ENCODE data around the gene AKR1B1.
"Not testable (repeated sequence)": the region's sequence is repeated elsewhere in the genome, so short reads cannot be mapped to it uniquely, and the experiment has no call there.

AKR1B1 gene

DNA sequence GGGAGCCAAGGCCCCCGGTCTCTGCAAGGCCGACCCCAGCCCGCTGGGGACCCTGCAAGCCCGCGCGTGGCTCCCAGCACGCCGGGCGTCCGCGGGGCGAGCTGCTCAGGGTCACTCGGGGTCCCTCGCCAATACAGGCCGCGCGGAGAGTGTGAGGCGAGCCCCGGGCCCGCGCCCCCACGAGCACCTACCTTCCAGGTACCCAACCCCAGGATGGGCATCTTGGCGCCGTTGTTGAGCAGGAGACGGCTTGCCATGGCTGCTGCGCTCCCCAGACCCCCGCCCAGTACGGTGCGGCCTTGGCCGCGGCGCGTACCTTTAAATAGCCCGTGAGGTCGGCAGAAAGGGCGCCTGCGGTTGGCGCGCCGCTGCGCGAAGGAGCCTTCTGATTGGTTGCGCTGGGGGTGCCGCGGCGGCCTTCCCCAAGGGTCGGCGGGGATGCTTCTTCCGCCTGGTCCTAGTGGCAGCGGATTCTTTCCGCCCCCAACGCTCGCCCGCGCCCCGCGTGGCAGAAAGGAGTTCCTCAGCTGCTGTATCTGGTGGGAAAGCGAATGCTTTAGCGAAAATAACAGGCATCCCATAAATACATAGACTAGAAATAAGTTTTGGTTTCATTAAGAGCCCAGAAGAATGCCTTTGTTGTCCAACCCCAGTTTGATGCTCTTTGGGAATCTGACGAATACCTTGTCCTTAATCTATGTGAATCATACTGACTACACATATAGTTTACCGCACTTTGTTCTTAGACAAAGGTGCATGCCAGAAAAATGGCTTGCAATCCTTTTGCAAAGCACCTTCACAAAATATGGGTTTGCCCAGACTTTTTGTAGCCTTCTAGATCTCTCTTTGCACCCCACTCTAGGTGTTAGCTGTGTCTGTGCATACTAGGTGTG, at the start of gene AKR1B1:
TSS of gene AKR1B1 (minus strand) at position 295 of the 893 bp plus-strand sequence. CDS start at position 257, 38 bp downstream.
- DNase-seq = peak; percentile 68

- no peak for DNase-seq
These were observed 47.0 kb upstream of the AKR1B1 start for GRCh38 chr7:134505856-134506255.

DNA sequence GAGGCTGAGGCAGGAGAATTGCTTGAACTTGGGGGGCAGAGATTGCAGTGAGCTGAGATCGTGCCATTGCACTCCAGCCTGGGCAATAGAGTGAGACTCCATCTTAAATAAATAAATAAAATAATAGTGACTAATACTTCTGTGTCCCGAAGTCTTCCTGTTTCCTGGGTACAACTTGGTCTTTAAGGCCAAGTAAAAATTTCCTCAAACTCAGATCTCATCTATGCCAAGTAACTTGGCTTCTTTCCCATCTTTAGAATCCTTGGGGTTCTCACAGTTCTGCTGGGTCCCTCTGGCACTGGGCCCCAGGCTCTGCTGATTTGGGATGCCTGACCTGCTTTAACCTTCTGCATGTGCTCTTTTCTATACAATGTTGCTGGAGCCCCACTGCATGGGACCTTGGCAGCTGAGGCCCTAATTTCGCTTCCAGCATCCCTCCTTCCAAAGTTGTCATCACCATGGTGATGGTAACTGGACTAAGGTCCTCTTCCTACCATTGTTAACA, 45.8 kb upstream of the AKR1B1 start:
- no peak for DNase-seq

DNA sequence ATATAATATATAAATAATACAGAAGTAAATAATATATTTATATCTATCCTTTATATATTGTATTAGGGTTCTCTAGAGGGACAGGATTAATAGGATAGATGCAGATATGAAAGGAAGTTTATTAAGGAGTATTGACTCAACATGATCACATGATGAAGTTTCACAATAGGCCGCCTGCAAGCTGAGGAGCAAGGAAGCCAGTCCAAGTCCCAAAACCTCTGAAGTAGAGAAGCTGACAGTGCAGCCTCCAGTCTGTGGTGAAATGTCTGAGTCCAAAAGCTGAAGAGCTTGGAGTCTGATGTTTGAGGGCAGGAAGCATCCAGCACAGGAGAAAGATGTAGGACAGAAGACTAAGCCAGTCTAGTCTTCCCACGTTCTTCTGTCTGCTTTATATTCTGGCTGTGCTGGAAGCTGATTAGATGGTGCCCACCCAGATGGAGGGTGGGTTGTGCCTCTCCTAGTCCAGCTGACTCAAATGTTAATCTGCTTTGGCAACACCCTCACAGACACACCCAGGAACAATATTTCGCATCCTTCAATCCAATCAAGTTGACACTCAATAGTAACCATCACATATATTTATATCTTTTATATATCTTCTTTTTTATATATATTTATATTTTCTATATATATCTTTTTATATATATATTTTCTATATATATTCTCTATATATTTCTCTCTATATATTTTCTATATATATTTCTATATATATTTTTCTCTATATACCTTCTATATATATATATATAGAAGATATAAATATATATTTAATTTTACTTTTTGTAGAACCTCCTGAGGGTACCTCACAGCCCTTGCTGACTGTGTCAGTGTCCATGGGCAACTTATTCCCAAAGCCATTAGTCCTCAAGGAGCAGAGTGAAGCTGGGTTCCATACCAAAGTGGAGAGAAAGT, 43.8 kb upstream of the AKR1B1 start:
- no peak for DNase-seq

GRCh38 chr7:134500982-134501381, 42.1 kb upstream of the AKR1B1 start:
- DNase-seq = no peak

GRCh38 chr7:134500406-134500805, 41.5 kb upstream of the AKR1B1 start:
- DNase-seq = no peak

GRCh38 chr7:134495546-134495945, 36.6 kb upstream of the AKR1B1 start:
- DNase-seq = no peak

DNA sequence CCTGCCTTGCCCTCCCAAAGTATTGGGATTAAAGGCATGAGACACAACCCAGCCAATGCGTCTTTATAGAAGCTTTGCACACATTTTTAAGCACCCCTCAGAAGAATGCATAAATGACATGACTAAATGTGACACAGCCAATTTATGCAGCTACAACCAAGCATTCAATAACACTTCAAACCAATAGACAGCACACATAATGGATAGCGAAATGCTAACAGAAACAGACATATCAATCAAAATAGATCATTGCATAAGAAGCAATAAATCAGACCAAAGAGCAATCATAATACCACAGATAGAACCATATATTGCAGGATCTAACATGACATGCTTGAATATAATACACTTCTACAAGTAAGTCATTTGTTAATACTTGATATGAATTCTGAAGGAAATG, 34.2 kb upstream of the AKR1B1 start:
- DNase-seq = no peak

DNA sequence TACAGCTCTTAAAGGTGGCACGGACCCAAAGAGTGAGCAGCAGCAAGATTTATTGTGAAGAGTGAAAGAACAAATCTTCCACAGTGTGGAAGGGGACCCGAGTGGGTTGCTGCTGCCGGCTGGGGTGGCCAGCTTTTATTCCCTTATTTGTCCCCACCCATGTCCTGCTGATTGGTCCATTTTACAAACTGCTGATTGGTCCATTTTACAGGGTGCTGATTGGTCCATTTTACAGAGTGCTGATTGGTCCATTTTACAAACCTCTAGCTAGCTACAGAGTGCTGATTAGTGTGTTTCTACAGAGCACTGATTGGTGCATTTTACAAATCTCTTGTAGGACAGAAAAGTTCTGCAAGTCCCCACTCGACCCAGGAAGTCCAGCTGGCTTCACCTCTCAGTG, 28.8 kb upstream of the AKR1B1 start:
- DNase-seq = not testable (repeated sequence)

GRCh38 chr7:134485203-134485602, 26.3 kb upstream of the AKR1B1 start:
- no peak for DNase-seq

- no peak for DNase-seq
These were observed 24.4 kb upstream of the AKR1B1 start for GRCh38 chr7:134483296-134483695.

GRCh38 chr7:134482858-134483257, 24.0 kb upstream of the AKR1B1 start:
- no peak for DNase-seq

GRCh38 chr7:134481167-134481566, 22.3 kb upstream of the AKR1B1 start:
- no peak for DNase-seq

- DNase-seq = no peak
These were observed 21.8 kb upstream of the AKR1B1 start for GRCh38 chr7:134480730-134481129.

DNA sequence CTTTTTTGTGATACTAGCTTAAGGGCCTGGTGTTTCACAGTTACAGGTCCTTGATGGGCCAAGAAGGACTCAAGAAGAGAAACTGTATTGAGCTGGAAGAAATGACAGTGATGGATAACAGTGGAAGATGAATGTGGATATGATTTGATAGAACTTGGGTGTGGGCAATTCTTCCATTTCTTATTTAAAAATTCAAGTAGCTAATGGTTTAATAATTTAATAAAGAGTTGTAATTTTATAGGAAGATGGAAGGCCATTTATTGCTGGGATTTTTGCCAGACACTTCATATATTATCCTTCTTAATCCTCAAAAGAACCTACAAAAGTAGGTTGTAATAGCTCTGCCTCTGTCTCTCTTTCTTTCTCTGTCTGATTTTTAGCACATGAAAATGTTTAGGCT, 21.3 kb upstream of the AKR1B1 start:
- DNase-seq = no peak

- no peak for DNase-seq
These were observed 19.8 kb upstream of the AKR1B1 start for GRCh38 chr7:134478707-134479106.

DNA sequence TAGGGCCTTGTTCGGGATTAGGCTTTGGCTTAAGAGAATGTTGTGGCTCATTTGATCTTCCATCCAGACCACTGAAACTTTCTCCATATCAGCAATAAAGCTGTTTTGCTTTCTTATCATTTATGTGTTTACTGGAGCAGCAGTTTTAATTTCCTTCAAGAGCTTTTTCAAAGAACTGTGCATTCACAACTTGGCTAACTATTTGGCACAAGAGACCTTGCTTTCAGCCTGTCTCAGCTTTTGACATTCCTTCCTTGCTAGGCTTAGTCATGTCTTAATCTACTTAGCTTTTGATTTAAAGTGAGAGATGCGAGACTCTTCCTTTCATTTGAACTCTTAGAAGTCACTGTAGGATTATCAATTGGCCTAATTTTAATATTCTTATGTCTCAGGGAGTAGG, 19.1 kb upstream of the AKR1B1 start:
- no peak for DNase-seq

DNA sequence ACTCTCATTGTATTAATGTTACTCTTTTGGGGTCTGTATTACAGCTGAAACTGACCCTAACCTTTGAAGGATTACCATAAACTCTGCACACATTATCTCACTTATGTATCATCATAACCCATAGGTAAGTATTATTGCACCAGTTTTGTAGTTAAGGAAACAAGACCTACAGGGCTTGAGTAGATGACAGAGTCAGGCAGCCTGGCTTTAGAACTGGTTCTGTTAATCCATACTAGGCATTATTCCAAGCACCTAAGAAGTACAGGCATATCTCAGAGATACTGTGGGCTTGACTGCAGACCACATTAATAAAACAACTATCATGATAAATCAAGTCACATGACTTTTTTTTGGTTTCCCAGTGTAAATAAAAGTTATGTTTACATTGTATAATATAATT, 17.1 kb upstream of the AKR1B1 start:
- no peak for DNase-seq

- DNase-seq = no peak
These were observed 15.9 kb upstream of the AKR1B1 start for GRCh38 chr7:134474828-134475227.

DNA sequence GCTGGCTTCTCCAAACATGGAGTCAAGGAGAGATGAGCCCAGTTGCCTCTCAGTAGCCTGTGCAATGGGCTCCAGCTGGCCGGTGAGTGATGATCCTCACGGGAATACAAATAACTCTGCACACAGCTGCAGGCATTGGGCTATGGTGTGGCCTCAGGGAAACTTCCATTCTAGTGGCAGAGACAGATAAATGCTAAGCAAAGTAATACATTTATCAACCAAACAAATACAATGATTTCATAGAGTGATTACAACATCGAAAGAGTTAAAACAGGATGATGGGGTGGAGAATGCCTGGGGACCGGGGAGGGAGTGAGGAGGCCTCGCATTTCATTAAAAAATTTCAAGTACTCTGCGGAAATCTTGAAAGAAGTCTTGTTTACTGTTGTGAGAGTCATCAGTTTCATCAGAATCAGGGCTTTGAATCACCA, 15.0 kb upstream of the AKR1B1 start:
- no peak for DNase-seq

GRCh38 chr7:134472572-134473244, 13.8 kb upstream of the AKR1B1 start:
- DNase-seq = no peak

- DNase-seq = no peak
These were observed 12.0 kb upstream of the AKR1B1 start for GRCh38 chr7:134470864-134471263.

DNA sequence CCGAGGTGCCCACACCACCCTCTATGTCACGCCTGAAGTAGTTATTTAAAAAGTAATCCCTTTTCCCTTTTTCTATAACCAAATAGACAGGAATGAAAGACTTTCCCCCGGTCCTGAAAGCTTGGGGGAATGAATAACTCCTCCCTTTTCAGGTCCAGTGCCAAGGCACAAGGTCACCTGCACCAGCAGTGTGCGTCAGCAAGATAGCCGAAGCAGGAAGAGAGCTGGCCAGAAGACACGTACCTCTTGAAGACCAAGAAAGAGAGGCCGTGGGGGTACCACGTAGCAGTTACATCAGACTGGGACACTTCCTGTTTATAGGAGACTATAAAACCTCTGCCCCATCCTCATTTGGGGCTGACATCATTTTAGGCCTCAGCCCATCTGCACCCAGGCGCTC, 10.7 kb upstream of the AKR1B1 start:
- no peak for DNase-seq

Data from NCI-H510A treated with DMSO at 0.1 percent for 48 hours (cell line).